Liver (tissue), 3 donors: ENCODE data around the gene DSEL.

Experiments used
- CTCF ChIP-seq: fragments of 150-350 bp; IDR thresholded peaks from 2 replicates; pipeline ENCODE4 v1.5.1; 2017; ENCODE audit warnings: improper control_type of control experiment, low read depth, low read length; ENCODE audit not compliant: missing input control
- GABPA ChIP-seq, 2 donors: IDR thresholded peaks in 1 of 2; conservative IDR thresholded peaks in 1 of 2; 2 replicates each; pipeline ENCODE4 v1.6.1; 2016; ENCODE audit warnings: antibody characterized with exemption in 2 of 2, mild to moderate bottlenecking in 1 of 2, moderate library complexity in 1 of 2
- RAD21 ChIP-seq, 2 donors: IDR thresholded peaks; 2 replicates each; pipeline ENCODE4 v1.6.1; 2016; ENCODE audit warnings: antibody characterized with exemption in 2 of 2, mild to moderate bottlenecking in 2 of 2
- REST ChIP-seq: IDR thresholded peaks from 2 replicates; pipeline ENCODE4 v1.6.1; 2016; ENCODE audit warnings: antibody characterized with exemption, mild to moderate bottlenecking
- RXRA ChIP-seq, 2 donors: IDR thresholded peaks; 2 replicates each; pipeline ENCODE4 v1.6.1; 2017 to 2018; ENCODE audit warnings: antibody characterized with exemption in 2 of 2, mild to moderate bottlenecking in 1 of 2
- SP1 ChIP-seq: IDR thresholded peaks from 2 replicates; pipeline ENCODE4 v1.6.1; 2018; ENCODE audit warnings: antibody characterized with exemption, mild to moderate bottlenecking
- YY1 ChIP-seq: IDR thresholded peaks from 2 replicates; pipeline ENCODE4 v1.6.1; 2016; ENCODE audit warnings: antibody characterized with exemption, mild to moderate bottlenecking
- ZBTB33 ChIP-seq: IDR thresholded peaks from 2 replicates; pipeline ENCODE4 v1.6.1; 2016; ENCODE audit warnings: antibody characterized with exemption
- donor health status: healthy.
- donor health status: healthy.

GRCh38 chr18:67463829-67464228 lies 52.7 kb downstream of the DSEL start:
- TF ChIP-seq REST (no peak), CTCF (peak; percentile 21), GABPA (IDR thresholded peaks at IDR 0.05 in 1 of 2, conservative IDR thresholded peaks at IDR 0.05 in 1 of 2) (no peak), YY1 (no peak), SP1 (no peak), ZBTB33 (no peak), RXRA (IDR thresholded peaks at IDR 0.05) (no peak), RAD21 (IDR thresholded peaks at IDR 0.05) (peak; percentile 38 to 52)
